ENCODE measurements around the gene KLK4.
"Not testable (repeated sequence)": the region's sequence is repeated elsewhere in the genome, so short reads cannot be mapped to it uniquely, and the experiment has no call there.

The KLK4 gene

DNA sequence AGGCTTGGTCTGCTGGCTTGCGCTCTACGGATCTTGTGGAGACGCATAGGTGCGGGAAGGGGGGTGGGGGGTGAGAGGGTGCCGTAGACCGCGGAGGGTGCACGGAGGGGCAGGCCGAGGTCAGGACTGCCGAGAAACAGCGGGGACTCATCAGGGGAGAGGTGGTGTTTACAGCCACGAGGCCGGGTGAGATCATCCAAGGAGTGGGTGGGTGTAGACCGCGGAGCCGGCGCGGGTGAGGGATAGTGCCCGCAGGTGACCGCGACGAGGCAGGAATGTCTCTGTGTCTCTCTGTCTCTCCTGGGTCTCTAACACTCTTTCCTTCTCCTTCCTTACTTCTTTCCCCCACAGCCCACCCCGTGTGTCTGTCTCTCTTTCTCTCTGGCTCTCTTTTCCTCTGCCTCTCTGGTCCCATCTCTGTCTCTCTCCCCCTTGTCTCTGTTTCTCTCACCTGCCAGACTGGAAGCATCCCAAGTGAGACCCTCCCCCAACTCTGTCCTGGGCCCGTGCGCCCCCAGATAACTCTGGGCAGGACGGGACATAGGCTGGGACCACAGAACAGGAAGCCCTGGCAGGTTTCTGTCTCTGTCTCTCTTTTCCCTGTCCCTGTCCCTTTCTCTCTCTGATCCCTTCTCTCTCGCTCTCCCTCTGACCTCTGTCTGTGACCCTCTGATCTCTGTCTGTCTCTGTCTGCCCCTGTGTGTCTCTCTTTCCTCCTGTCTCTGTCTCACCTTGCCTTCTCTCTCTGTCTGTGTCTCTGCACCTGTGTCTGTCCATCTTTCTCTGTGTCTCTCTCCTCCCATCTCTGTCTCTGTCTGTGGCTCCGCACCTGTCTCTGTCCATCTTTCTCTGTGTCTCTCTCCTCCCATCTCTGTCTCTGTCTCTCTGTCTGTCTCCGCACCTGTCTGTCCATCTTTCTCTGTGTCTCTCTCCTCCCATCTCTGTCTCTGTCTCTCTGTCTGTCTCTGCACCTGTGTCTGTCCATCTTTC is 1.8 kb upstream of the KLK4 start:
- DNase-seq: no peak

DNA sequence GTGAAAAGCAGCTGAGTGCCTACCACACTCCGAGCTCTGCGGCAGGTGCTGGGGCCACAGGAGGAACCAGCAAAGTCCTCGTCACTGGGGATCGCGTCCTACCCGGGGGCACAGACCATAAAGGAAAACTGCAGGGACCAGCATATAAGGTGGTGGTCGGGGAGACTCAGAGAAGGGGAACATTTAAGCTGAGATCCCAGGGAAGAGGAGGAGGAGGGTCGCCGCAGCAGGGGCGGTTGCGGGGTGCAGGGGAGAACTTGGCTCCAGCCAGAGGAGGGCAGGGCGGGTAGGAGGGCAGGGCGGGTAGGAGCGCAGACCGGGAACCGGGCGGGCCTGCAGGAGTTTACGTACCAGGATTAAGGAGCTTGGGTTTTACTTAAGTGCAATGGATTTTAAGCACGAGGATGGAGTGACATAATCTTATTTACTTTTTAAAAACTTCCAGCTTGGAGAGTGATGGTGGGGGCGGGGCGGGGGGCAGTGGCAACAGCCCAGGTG is 956 bp upstream of the KLK4 start:
- DNase-seq: no peak

DNA sequence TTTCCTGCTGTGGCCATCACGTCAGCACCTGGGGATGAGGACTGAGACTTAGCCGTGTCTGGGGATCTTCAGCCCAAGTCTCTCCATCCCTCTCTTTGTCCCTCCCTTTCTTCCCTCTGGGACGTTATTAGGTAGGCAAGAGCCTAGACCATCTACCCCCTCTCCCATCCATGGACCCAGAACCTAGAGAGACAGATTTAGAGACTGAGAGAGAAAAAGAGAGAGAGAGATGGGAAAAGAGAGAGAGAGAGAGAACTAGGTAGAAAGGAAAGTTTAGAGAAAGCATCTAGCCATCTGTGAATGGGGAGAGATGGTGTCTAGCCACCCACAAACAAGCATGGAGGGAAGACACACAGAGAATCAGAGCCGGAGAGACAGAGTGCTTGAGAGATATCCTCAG is 473 bp downstream of the KLK4 start:
- DNase-seq: no peak

DNA sequence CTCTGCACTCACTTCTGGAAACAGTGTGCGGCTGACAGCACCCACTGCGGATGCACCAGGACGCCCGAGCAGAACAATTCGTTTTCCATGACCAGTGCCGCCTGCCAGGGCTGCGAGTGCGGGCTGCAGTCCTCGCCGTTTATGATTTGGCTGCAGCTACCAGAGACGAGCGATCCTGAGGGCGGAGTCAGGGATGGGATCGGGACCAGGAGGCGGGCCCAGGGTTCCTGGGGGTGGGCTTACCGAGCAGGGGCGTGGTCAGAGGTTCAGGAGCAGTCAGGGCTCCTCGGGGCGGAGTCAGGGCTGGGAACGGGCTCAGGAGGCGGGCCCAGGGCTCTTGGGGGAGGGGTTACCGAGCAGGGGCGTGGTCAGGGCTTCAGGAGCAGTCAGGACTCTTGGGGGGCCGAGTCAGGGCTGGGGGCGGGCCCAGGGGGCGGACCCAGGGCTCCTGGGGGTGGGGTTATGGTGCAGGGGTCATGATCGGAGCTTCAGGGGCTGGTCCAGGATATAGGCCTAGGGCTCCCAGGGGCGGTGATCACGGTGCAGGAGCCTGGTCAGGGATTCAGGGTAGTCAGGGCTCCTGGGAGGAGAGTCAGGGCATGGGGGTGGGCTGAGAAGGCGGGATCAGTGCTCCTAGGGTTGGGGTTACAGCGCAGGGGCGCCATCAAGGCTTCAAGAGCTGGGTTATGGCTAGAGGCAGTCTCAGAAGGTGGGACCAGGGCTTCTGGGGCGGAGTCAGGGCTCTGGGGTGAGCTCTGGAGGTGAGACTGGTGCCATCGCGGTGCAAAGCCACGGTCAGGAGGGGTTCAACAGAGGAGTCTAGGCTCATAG is 1.7 kb downstream of the KLK4 start:
- DNase-seq: peak; percentile 53

DNA sequence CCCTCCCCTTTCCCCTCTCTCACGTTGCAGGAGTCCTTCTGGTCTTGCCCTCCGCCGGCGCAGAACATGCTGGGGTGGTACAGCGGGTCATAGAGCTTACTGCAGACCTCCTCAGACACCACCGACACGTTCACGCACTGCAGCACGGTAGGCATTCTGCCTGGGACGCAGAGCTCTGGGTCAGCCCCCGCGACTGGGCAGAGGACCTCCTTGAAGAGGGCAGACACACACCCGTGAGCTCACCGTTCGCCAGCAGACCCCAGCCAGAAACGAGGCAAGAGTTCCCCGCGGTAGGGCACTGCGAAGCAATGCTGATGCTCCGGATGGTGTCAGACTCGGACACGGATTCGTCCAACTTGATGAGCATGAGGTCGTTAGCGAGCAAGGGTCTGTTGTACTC is 2.9 kb downstream of the KLK4 start:
- no peak for DNase-seq

DNA sequence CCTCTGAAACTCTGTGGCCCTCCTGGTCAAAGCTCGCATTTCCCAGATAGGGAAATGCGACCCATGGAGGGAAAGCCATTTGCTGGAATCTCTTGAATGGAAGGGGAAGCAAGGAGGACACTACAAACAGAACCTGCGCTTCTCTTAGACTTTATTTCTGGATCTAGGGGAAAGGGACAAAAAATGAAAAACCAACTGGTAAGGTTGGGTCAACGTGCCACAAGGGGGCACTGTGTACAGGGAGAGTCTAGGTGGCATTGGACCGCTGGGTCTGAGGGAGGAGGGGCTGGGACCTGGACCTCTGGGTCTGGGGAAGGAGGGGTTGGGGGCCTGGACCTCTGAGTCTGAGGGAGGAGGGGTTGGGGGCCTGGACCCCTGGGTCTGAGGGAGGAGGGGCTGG is 5.0 kb downstream of the KLK4 start:
- DNase-seq: no peak

DNA sequence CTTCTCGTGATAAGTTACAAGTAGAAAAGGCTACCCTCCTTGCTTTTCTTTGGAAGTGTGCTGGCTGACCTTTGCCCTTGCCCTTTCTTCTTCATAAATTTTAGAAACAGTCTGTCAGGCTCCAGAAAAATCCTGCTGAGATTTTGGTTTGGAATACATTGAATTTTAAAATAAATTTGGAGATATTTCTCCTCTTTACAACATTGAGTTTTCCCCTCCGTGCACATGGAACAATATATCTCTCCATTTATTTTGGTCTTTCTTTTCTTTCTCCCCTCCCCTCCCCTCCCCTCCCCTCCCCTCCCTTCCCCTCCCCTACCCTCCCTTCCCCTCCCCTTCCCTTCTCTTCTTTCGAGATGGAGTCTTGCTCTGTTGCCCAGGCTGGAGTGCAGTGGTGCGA is 8.6 kb downstream of the KLK4 start:
- DNase-seq: no peak

DNA sequence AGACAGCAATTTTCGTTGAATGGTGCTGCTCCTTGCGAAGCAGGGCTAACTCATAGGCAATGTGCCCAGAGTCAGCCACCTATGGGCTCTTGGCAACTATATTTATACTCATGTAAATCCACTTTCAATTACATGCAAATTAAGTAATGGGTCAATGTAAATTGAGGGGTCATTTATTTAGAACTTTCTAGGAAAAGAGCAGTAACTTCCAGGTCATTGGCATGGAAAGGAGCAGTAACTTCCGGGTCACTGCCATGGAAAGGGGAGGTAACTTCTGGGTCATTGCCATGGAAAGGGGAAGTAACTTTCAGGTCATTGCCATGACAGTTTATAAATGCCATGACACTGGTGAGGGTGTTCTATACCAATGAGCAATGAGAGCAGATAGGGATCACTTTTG is 11.6 kb downstream of the KLK4 start:
- no peak for DNase-seq

DNA sequence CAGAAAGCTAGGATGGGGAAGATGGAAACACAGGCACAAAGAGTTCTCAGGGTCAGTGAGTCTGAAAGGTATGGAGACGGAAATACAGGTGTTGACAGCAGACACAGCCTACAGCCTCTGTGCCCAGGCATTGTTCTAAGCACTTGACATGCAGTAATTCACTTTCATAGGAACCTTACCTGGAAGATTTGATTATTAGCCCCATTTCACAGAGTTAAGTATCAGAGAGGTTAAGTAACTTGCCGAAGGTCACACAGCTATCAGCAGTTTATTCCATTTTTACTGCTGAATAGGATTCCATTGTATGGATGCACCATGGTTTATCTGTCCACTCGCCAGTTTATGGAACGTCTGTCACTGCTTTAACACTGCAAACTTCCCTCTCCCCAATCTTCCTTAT is 13.2 kb downstream of the KLK4 start:
- DNase-seq: no peak

DNA sequence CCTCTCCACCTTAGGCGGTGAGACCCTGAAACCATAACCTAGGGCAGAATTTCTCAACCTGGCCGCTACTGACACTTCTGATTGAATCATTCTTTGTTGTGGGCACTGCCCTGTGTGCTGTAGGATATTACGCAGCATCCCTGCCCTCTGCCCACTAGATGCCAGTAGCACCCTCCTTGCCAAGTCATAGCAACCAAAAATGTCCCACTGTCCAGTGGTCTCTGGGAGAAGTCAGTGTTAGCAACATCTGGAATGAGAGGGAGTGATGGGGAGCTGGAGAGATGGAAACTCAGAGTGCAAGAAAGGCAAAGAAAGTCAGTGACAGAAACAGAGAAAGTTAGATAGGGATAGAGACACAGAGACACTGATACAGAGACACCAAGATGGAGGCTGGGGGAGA is 13.6 kb downstream of the KLK4 start:
- no peak for DNase-seq

DNA sequence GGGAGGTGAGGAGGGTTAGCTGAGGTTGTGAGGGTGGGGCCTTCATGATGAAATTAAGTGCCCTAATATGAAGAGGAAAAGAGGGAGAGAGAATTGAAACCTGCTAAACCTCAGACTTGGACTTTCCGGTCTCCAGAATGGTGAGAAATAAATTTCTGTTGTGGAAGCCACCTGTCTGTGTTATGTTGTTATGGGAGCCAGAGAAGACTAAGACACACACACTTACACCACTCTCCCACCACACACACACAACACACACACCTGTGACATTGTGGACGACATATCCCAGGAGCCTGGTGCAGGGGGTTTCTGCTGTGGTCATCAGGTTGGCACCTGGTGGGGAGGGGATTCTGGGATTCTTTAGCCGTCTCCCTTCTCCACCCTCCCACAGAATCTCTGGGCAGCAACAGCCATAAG is 14.0 kb downstream of the KLK4 start:
- DNase-seq: no peak

DNA sequence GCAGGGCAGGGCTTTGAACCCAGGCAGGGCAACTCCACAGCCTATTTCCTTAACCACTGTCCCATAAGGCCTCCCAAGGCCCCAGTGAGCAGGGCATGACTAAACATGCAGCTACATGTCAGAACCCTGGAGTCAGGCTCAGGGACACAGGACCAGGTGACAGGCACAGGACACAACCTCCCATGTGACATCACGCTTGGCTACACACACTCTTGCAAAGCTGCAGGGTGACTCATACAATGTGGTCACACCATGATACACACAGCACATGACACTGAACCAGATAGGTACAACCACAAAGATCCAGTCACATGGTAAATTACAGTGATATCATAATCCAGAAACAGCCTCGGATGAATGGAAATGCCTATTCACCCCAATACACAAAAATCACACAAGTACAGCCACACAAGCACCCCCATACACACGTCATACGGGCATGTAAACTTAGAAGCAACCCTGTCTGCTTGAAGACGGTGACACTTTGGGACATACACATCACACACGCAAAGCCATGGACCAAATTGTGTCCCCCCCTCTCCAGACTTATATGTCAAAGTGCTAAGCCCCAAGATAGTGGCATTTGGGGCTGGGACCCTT is 14.5 kb downstream of the KLK4 start:
- DNase-seq: no peak

DNA sequence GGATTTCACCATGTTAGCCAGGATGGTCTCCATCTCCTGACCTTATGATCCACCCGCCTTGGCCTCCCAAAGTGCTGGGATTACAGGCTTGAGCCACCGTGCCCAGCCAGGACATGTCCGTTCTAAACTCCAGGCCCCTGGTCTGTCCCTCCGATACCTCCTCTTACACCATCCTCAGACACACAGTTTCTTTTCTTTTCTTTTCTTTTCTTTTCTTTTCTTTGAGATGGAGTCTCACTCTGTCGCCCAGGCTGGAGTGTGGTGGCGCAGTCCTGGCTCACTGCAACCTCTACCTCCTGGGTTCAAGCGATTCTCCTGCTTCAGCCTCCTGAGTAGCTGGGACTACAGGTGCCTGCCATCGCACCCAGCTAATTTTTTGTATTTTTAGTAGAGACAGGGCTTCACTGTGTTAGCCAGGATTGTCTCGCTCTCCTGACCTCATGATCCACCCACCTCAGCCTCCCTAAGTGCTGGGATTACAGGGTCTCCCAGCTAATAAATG is 15.1 kb downstream of the KLK4 start:
- not testable (repeated sequence) for DNase-seq

DNA sequence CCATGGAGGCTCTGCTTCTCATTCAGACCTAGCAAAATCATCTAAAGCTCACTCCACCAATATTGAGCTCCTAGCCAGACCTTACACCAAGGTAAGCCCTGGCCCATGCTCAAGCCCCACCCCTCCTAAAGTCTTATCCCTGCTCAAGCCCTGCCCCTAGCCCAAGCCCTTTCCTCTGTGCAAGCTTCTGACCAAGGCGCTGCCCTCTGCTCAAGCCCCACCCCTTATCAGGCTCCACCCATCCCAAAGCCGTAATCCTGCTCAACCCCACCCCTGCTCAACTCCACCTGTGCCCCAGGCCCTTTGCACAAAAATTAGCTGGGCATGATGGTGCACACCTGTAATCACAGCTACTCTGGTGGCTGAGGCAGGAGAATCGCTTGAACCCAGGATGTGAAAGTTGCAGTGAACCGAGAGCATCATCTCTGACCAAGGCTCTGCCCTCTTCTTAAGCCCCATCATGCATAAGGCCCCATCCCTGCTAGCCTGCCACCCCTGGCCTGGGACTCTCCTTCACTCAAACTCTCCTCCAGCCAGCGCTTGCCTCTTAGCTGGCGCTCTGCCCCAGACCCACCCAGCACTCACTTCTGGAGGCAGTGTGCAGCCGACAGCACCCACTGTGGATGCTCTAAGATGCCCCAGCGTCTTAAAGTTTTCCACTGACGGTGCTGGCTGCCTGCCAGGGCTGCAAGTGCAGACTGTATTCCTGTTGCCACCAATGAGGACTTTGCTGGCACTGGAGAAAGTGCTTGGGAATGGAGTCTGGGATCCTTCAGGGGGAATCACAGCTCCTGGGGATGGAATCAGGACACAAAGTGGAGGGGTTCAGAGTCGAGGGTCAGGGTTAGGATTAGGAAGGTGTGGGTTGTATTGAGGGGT is 16.5 kb downstream of the KLK4 start:
- DNase-seq: no peak

DNA sequence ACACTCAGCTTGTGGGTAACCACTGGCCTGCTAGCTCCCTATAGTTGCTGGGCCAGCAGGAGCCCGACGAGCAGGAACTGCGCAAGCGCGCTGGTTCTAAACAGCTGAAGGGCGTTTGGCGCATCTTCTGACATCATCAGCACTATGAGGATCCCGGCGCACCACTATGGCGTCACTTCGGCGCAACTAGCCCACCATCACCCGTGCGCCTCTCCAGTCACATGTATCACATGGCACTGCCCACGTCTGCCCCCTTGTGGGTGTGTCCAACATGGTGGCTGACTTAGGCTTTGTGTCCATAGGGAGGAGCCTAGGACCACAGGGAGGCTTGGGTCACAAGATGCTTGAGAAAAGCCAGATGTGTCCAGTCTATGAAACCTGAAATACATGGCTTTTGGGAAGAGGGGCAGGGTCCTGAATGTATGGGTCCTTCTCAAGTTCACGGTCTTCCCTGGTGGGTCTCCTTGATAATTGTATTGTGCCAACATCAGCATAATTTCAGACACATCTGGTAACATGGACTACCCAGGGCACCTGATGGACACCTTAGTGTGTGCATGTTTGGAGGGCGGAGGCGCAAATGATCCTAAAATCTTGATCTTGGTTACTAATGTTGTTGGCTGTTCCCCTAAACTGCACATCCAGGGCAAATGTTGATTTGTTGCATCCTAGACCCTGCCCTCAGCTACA is 18.0 kb downstream of the KLK4 start:
- no peak for DNase-seq

DNA sequence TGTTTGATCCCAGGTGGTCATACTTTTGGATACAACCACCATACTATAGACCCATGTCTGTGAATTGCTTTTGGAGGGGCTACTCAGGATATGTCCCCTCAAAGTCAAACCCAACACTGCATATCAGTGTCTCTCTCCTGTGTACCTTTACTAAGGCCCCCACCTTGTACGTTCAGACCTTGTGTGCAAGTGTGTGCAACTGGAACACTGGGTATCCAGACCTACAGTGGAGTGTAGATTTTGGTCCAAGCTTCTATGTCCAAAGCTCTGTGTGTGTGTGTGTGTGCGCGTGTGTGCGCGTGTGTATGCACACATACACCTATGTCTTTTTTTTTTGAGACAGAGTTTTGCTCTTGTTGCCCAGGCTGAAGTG is 20.0 kb downstream of the KLK4 start:
- DNase-seq: no peak

DNA sequence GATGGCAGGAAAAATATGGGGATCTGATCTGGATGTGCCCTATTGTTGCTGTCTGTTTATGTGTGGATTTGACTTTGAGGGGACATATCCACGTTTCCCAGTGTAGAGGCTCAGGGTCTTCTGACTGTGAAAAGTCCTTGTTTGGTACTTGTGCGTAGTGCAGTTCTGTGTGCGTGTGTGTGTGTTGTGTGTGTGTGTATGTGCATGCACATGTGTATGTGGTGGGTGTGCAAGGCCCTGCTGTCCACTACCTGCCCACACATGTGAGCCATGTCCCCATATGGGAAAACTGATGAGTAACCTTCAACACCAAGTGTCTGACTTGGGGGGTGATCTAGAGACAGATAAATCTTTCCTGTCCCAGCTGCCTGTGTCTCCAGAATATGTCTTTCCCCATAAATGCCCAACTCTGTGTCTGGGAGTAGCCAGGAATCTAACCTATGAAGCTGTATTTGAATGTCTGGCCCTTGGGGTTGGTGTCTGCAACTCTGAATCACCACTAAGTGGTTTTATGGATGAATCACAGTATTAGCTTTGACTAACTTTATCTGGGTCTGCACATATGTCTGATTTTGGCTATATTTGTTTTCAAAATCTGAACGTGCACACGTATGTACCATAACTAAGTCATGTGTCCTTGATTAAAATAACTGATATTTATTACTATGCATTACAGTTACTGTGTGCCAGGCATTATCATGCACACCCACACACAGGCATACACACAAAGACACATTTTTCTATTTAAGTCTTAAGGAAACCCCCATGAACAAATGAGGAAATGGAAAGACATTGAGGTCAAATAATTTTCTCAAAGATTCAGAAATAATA is 20.6 kb downstream of the KLK4 start:
- DNase-seq: no peak

DNA sequence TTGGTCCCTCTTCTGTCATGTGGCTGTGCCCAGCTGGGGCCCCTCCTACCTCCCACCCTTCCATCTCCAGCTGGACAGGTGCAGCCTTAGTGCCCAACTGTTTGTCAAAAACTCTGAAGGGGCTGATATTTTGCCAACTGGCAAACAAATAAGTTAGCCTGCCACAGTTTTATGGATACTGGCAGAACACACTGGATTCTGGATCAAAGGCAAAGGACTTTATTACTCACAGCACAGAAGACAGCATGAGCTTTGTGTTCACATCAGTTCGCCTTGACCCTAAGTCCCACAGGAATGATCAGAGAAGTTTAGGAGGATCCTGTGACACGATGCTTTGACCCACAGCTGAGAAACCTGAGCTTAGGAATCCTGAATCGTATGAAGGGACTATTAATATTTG is 21.6 kb downstream of the KLK4 start:
- no peak for DNase-seq

DNA sequence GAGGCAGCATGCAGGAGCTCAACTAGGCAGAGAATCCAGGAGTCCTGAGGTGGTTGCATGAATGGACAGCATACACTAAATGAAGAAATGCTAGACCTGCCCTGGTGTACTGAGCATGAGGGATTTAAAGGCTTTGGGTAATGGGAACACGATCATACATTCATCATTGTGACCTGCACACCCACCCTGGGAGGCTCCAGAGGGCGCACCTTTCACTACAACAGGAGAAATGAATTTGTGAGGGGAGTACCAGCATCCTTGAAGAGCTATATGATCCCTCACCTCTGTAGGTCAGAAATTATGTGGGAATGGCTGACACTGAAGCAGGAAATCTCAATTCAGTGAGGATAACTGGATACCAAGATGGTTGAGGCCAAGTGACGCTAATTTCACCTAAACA is 29.0 kb downstream of the KLK4 start:
- no peak for DNase-seq

DNA sequence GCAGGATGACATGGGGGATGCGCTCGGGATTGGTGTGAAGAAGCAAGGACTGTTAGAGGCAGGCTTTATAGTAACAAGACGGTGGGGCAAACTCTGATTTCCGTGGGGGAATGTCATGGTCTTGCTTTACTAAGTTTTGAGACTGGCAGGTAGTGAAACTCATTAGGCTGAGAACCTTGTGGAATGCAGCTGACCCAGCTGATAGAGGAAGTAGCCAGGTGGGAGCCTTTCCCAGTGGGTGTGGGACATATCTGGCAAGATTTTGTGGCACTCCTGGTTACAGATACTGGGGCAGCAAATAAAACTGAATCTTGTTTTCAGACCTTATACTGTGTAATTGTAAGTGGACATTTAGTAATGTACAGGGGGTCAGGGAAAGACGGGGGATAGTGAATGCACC is 31.0 kb downstream of the KLK4 start:
- DNase-seq: no peak

DNA sequence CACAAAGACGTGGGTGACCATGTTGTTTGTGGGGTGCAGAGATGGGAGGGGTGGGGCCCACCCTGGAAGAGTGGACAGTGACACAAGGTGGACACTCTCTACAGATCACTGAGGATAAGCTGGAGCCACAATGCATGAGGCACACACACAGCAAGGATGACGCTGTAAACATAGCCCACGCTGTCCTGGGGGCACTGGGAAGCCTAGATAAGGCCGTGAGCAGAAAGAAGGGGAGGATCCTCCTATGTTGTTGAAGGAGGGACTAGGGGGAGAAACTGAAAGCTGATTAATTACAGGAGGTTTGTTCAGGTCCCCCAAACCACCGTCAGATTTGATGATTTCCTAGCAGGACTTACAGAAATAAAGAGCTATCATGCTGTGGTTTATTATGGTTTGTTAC is 32.3 kb downstream of the KLK4 start:
- no peak for DNase-seq
